Measurements from ENCODE around the gene HSD3B7. TPM values are rescaled to one million over a fixed set of nuclear protein-coding genes. Genes with fewer than 3 reads are reported as not detected.

Gene HSD3B7
- total and polyA plus RNA-seq, 2 of the 8 experiments (the other 6 are each of a cell fraction or from before 2014, with no cell fraction given): 2.9 to 6.6 TPM

GRCh38 chr16:30964574-30965226 is 20.3 kb upstream of the HSD3B7 start:
- POLR2A ChIA-PET (ENCODE audit: partially characterized antibody): interaction anchor here (0.6 to 6.4 kb wide), 11 partner anchors 8 to 157 kb away, joined by 3 to 45 read pairs (median 5); partner anchors contain the start of genes HSD3B7 and KAT8
- DNase-seq (ENCODE audit: low read depth in 1 of 2, low spot score in 2 of 2) (no peak), FAIRE-seq (no peak)
- Histone ChIP-seq H2BK20ac (ENCODE audit: low read length) (no peak overlapping the region), H2BK12ac (ENCODE audit: low read depth, low read length) (no peak overlapping the region), H3K27me3 (replicated peaks in 1 of 4; ENCODE audit: control insufficient read depth in 3 of 4, extremely low read depth in 1 of 4, insufficient read depth in 3 of 4, low read length in 3 of 4) (no peaks in the 10 kb centered on the region), H3K36me3 (ENCODE audit: control insufficient read depth in 2 of 4, insufficient read depth in 4 of 4, low read length in 3 of 4) (peaks cover 57 to 91% (median 65%) of the 10 kb centered on the region in 4 experiments), H4K8ac (ENCODE audit: extremely low read depth, insufficient read depth, low read length) (no peak overlapping the region), H2BK5ac (ENCODE audit: low read depth, low read length) (no peak overlapping the region), H3K4me3 (ENCODE audit: extremely low read depth in 1 of 4, insufficient read depth in 2 of 4, low read depth in 3 of 4, low read length in 4 of 4) (no peak overlapping the region), H3K9me3 (ENCODE audit: insufficient read depth in 2 of 2, low read depth in 1 of 2, low read length in 1 of 2) (no peaks in the 10 kb centered on the region; a peak in 1 of 4 replicates), H2AFZ (ENCODE audit: low read length) (no peak overlapping the region), H3K14ac (ENCODE audit: insufficient read length) (no peak overlapping the region), H4K20me1 (replicated peaks in 1 of 2; ENCODE audit: control insufficient read depth in 1 of 2, insufficient read depth in 2 of 2, low read length in 2 of 2) (peaks cover 2 to 19% of the 10 kb centered on the region in 2 experiments), H4K5ac (ENCODE audit: insufficient read length, low read depth, low read length) (no peak overlapping the region), H3K4me1 (replicated peaks in 1 of 4; ENCODE audit: control insufficient read depth in 3 of 4, insufficient read depth in 4 of 4, low read length in 3 of 4) (no peaks in the 10 kb centered on the region), H2BK120ac (replicated peaks; ENCODE audit: low read depth, low read length) (no peak overlapping the region), H3K56ac (replicated peaks; ENCODE audit: insufficient read length, low read depth, low read length) (no peak overlapping the region), H2BK15ac (ENCODE audit: low read length) (no peak overlapping the region), H3K23ac (ENCODE audit: insufficient read length) (no peak overlapping the region), H2AK5ac (ENCODE audit: low read depth, low read length) (no peak overlapping the region), H3K79me1 (ENCODE audit: low read depth, low read length) (peaks cover 6% of the 10 kb centered on the region), H4K91ac (replicated peaks; ENCODE audit: insufficient read length, low read length) (no peak overlapping the region), H3K23me2 (ENCODE audit: low read depth, low read length) (no peaks in the 10 kb centered on the region), H3K18ac (ENCODE audit: extremely low read depth, low read length) (no peak overlapping the region), H3K9ac (replicated peaks in 1 of 4; ENCODE audit: extremely low read depth in 1 of 4, low read depth in 3 of 4, low read length in 3 of 4) (no peak overlapping the region), H3K27ac (ENCODE audit: low read depth, low read length) (no peak overlapping the region), H3K4me2 (ENCODE audit: insufficient read depth in 1 of 2, low read depth in 2 of 2, low read length in 2 of 2) (no peak overlapping the region), H3K4ac (replicated peaks; ENCODE audit: insufficient read length, low read depth, low read length) (no peak overlapping the region), H3K79me2 (ENCODE audit: control insufficient read depth in 1 of 2, insufficient read depth in 2 of 2, low read length in 2 of 2) (peaks cover 0 to 3% of the 10 kb centered on the region in 2 experiments; a peak in 1 of 4 replicates)
- 90% methylated on average over 27 of the region's 33 CpGs; no CpG with 5 or more reads in 1 of the 2 experiments for WGBS, 2 experiments (ENCODE audit: extremely low coverage in 1 of 2, insufficient coverage in 1 of 2, insufficient read length in 1 of 2, insufficient replicate concordance in 2 of 2, low coverage in 1 of 2, low lambda C conversion rate in 2 of 2, missing lambda C conversion rate in 1 of 2)
- CTCF ChIA-PET (ENCODE audit: partially characterized antibody): interaction anchor here (0.9 to 3.8 kb wide), 6 partner anchors 11 to 550 kb away, joined by 3 to 26 read pairs (median 5); no protein-coding TSS in a partner anchor
- no peak for TF ChIP-seq NRF1 (IDR thresholded peaks at IDR 0.05; ENCODE audit: low read depth, low read length)
- TF ChIP-seq KDM4A (IDR thresholded peaks at IDR 0.05; ENCODE audit: low read depth, low read length, severe bottlenecking): no peak
- no peak for TF ChIP-seq HDAC6 (IDR thresholded peaks at IDR 0.05; ENCODE audit: low read depth, low read length)
- no peak for TF ChIP-seq KDM1A (IDR thresholded peaks at IDR 0.05; ENCODE audit: borderline replicate concordance, low read length)
- no peak for TF ChIP-seq ATF2 (IDR thresholded peaks at IDR 0.05; ENCODE audit: low read length)
- TF ChIP-seq CTBP2 (IDR thresholded peaks at IDR 0.05; ENCODE audit: borderline replicate concordance, insufficient read depth, insufficient read length, low read length): no peak
- TF ChIP-seq, protein P1, sequence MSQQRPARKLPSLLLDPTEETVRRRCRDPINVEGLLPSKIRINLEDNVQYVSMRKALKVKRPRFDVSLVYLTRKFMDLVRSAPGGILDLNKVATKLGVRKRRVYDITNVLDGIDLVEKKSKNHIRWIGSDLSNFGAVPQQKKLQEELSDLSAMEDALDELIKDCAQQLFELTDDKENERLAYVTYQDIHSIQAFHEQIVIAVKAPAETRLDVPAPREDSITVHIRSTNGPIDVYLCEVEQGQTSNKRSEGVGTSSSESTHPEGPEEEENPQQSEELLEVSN (IDR thresholded peaks at IDR 0.05): no peak

All from H1 (cell line).